GM23338 (cell line): Measurements from ENCODE around the gene KLRG1. TPM values are rescaled to one million over a fixed set of nuclear protein-coding genes. Genes with fewer than 3 reads are reported as not detected.

Experiments
- ATAC-seq: fragments of 200-7000 bp; cut with Tn5 transposase; 3 replicates; pipeline ENCODE4 v1.9.1; 2020
- DNase-seq: peaks from one replicate; pipeline ENCODE4 v3.0.0-alpha.2; 2015; ENCODE audit warnings: low spot score
- H2AFZ ChIP-seq: fragments of 200-600 bp; sonication (generic); 2 replicates; pipeline ENCODE4 v1.8.0; 2016; ENCODE audit warnings: antibody characterized with exemption, mild to moderate bottlenecking, moderate library complexity
- H3F3A ChIP-seq: fragments of 200-600 bp; sonication (generic); replicated peaks from 2 replicates; pipeline ENCODE4 v1.8.0; 2017; ENCODE audit warnings: antibody characterized with exemption, mixed run types, low read depth
- H3K27ac ChIP-seq: fragments of 200-600 bp; sonication (generic); 2 replicates; pipeline ENCODE4 v1.6.1; 2016; ENCODE audit warnings: low read depth
- H3K27me3 ChIP-seq: fragments of 200-600 bp; sonication (generic); 2 replicates; pipeline ENCODE4 v1.8.0; 2016; ENCODE audit warnings: mild to moderate bottlenecking, mixed run types, moderate library complexity; ENCODE audit not compliant: insufficient read depth
- H3K36me3 ChIP-seq: fragments of 200-600 bp; sonication (generic); 2 replicates; pipeline ENCODE4 v1.8.0; 2016; ENCODE audit warnings: mild to moderate bottlenecking; ENCODE audit not compliant: insufficient read depth
- H3K4me1 ChIP-seq: fragments of 200-600 bp; sonication (generic); 2 replicates; pipeline ENCODE4 v1.8.0; 2016; ENCODE audit warnings: mild to moderate bottlenecking, moderate library complexity; ENCODE audit not compliant: insufficient read depth
- H3K4me2 ChIP-seq: fragments of 200-600 bp; sonication (generic); 2 replicates; pipeline ENCODE4 v1.7.1; 2017; ENCODE audit warnings: mixed run types
- H3K4me3 ChIP-seq: fragments of 200-600 bp; sonication (generic); 2 replicates; pipeline ENCODE4 v1.6.1; 2016; ENCODE audit warnings: mixed run types
- H3K79me2 ChIP-seq: fragments of 200-600 bp; sonication (generic); replicated peaks from 2 replicates; pipeline ENCODE4 v1.8.0; 2017; ENCODE audit warnings: mild to moderate bottlenecking; ENCODE audit not compliant: insufficient read depth
- H3K9me2 ChIP-seq: fragments of 200-600 bp; sonication (generic); 2 replicates; pipeline ENCODE4 v1.8.0; 2017; ENCODE audit not compliant: insufficient read depth
- H4K20me1 ChIP-seq: fragments of 200-600 bp; sonication (generic); replicated peaks from 2 replicates; pipeline ENCODE4 v1.8.0; 2017; ENCODE audit warnings: mild to moderate bottlenecking; ENCODE audit not compliant: insufficient read depth
- H3K27ac Mint-ChIP-seq: 2 replicates; pipeline ENCODE4 v1.8.0; 2020; ENCODE audit warnings: inconsistent platforms, mild to moderate bottlenecking, moderate library complexity, mixed read lengths
- H3K27me3 Mint-ChIP-seq: 3 replicates; pipeline ENCODE4 v1.8.0; 2022; ENCODE audit warnings: low read depth, mild to moderate bottlenecking, moderate library complexity, mixed read lengths, inconsistent platforms; ENCODE audit not compliant: insufficient read depth, poor library complexity
- H3K36me3 Mint-ChIP-seq: 3 replicates; pipeline ENCODE4 v1.8.0; 2021; ENCODE audit warnings: low read depth, mild to moderate bottlenecking, inconsistent platforms, moderate library complexity, mixed read lengths
- H3K4me1 Mint-ChIP-seq: 3 replicates; pipeline ENCODE4 v1.8.0; 2020; ENCODE audit warnings: mild to moderate bottlenecking, inconsistent platforms, mixed read lengths
- H3K4me3 Mint-ChIP-seq: 3 replicates; pipeline ENCODE4 v1.8.0; 2021; ENCODE audit warnings: moderate library complexity, mild to moderate bottlenecking, inconsistent platforms, mixed read lengths
- H3K9me3 Mint-ChIP-seq: 3 replicates; pipeline ENCODE4 v1.8.0; 2020; ENCODE audit warnings: moderate library complexity, mild to moderate bottlenecking, inconsistent platforms, mixed read lengths
- CREB1 ChIP-seq: fragments of 250-450 bp; sonication (Bioruptor Pico); IDR thresholded peaks from 2 replicates; pipeline ENCODE4 v1.5.0; 2020; ENCODE audit warnings: low read depth, mild to moderate bottlenecking, moderate library complexity
- CTCF ChIP-seq, 2 experiments: fragments of 200-600 bp in 1 of 2; sonication (generic) in 1 of 2; conservative IDR thresholded peaks; 2 replicates each; pipeline versions ENCODE4 v1.5.1 to v1.6.1; 2016 to 2017; ENCODE audit warnings: antibody characterized with exemption in 2 of 2, low read depth in 2 of 2, mild to moderate bottlenecking in 2 of 2, moderate library complexity in 1 of 2
- ETS1 ChIP-seq: IDR thresholded peaks from 2 replicates; pipeline ENCODE4 v1.6.1; 2016; ENCODE audit warnings: antibody characterized with exemption
- EZH2 ChIP-seq: fragments of 200-600 bp; sonication (generic); IDR thresholded peaks from one replicate; pipeline ENCODE4 v1.8.0; 2017; ENCODE audit warnings: antibody characterized with exemption, mild to moderate bottlenecking, low read depth; ENCODE audit not compliant: unreplicated experiment
- EZH2phosphoT487 ChIP-seq: fragments of 200-600 bp; sonication (generic); IDR thresholded peaks from one replicate; pipeline ENCODE4 v1.8.1; 2018; ENCODE audit warnings: antibody characterized with exemption; ENCODE audit not compliant: unreplicated experiment
- JUNB ChIP-seq: IDR thresholded peaks from one replicate; pipeline ENCODE4 v1.6.1; 2016; ENCODE audit warnings: antibody characterized with exemption; ENCODE audit not compliant: unreplicated experiment
- NANOG ChIP-seq: IDR thresholded peaks from 2 replicates; pipeline ENCODE4 v1.6.1; 2016; ENCODE audit warnings: antibody characterized with exemption, borderline replicate concordance
- POLR2AphosphoS5 ChIP-seq: IDR thresholded peaks from 2 replicates; pipeline ENCODE4 v1.6.1; 2016; ENCODE audit warnings: antibody characterized with exemption, low read depth
- REST ChIP-seq: IDR thresholded peaks from one replicate; pipeline ENCODE4 v1.6.1; 2018; ENCODE audit warnings: antibody characterized with exemption; ENCODE audit not compliant: unreplicated experiment
- STAT1 ChIP-seq: IDR thresholded peaks from one replicate; pipeline ENCODE4 v1.6.1; 2016; ENCODE audit warnings: antibody characterized with exemption; ENCODE audit not compliant: unreplicated experiment
- ZNF114 ChIP-seq: fragments of 250-450 bp; sonication (Bioruptor Pico); IDR thresholded peaks from 2 replicates; pipeline ENCODE4 v1.5.0; 2020; ENCODE audit warnings: mild to moderate bottlenecking, moderate library complexity
- ZNF331 ChIP-seq: fragments of 250-450 bp; sonication (Bioruptor Pico); IDR thresholded peaks from 2 replicates; pipeline ENCODE4 v1.5.0; 2020; ENCODE audit warnings: low read depth, mild to moderate bottlenecking, moderate library complexity
- ZNF462 ChIP-seq: fragments of 250-450 bp; sonication (Bioruptor Pico); IDR thresholded peaks from 2 replicates; pipeline ENCODE4 v1.5.0; 2020; ENCODE audit warnings: mild to moderate bottlenecking, moderate library complexity
- polyA plus RNA-seq: library from polyadenylated mRNA; unstranded; fragments of >200 nt; fragmentation: Nextera tagmentation; extraction: Ambion mirVana; gene quantifications from 2 replicates; pipeline ENCODE4 v1.2.1, GENCODE V29; 2016
- total RNA-seq: library from RNA; depleted of rRNA; stranded (reverse); fragments of >200 nt; shearing (Covaris generic); gene quantifications from 2 replicates; pipeline ENCODE4 v1.2.3, GENCODE V29; 2014

The KLRG1 gene
- total and polyA plus RNA-seq, 2 experiments from 2014 or later: 5.1 to 7.9 TPM

- Histone ChIP-seq H2AFZ (no peak overlapping the region), H3K27ac (no peak overlapping the region), H3K4me3 (no peak overlapping the region), H3K4me2 (no peak overlapping the region), H3K36me3 (no peaks in the 10 kb centered on the region), H3K27me3 (no peaks in the 10 kb centered on the region), H3K4me1 (no peaks in the 10 kb centered on the region), H3K79me2 (no peaks in the 10 kb centered on the region), H3K9me2 (no peaks in the 10 kb centered on the region), H4K20me1 (no peaks in the 10 kb centered on the region), H3F3A (no peaks in the 10 kb centered on the region; the same call in 1 of the 2 replicates)
- TF ChIP-seq JUNB: no peak
- TF ChIP-seq ZNF331 (CRISPR knock-in tag): no peak
- TF ChIP-seq STAT1: no peak
- no peak for TF ChIP-seq EZH2
- TF ChIP-seq EZH2phosphoT487: no peak
- TF ChIP-seq NANOG: no peak
- no peak for TF ChIP-seq ZNF462
- no peak for TF ChIP-seq ZNF114 (CRISPR knock-in tag)
- TF ChIP-seq CTCF (conservative IDR thresholded peaks at IDR 0.05; ENCODE audit: low read depth in 2 of 2): no peak
- TF ChIP-seq CREB1 (CRISPR knock-in tag): no peak
- TF ChIP-seq REST: no peak
- TF ChIP-seq ETS1: no peak
- TF ChIP-seq POLR2AphosphoS5: no peak
- ATAC-seq (no peak), DNase-seq (no peak)
- Mint-ChIP-seq H3K9me3 (no peaks in the 10 kb centered on the region; the same call in 2 of the 3 replicates), H3K36me3 (no peaks in the 10 kb centered on the region), H3K27me3 (no peaks in the 10 kb centered on the region), H3K4me1 (no peaks in the 10 kb centered on the region), H3K4me3 (no peak overlapping the region), H3K27ac (no peak overlapping the region)
These were observed 61.8 kb downstream of the KLRG1 start for GRCh38 chr12:9051158-9051550.
